Muscle of back (tissue), 11 donors: ENCODE measurements around the gene SEPTIN5. TPM values are rescaled to one million over a fixed set of nuclear protein-coding genes. Genes with fewer than 3 reads are reported as not detected.
"Not testable (repeated sequence)": the region's sequence is repeated elsewhere in the genome, so short reads cannot be mapped to it uniquely, and the experiment has no call there.

Experiments
- DNase-seq, 3 donors: peaks; one replicate each; pipeline versions ENCODE4 v3.0.0 to v3.0.0-alpha.2; 2013
- polyA plus RNA-seq, 10 donors: library from polyadenylated mRNA; unstranded; fragments of 120-200 nt; gene quantifications; one replicate each; pipeline ENCODE4 v1.2.1, GENCODE V29; 2013; ENCODE audit not compliant: insufficient read length in 10 of 10

Gene SEPTIN5
- polyA plus RNA-seq, 10 donors, result 83.2 to 122 (median 105) TPM

DNA sequence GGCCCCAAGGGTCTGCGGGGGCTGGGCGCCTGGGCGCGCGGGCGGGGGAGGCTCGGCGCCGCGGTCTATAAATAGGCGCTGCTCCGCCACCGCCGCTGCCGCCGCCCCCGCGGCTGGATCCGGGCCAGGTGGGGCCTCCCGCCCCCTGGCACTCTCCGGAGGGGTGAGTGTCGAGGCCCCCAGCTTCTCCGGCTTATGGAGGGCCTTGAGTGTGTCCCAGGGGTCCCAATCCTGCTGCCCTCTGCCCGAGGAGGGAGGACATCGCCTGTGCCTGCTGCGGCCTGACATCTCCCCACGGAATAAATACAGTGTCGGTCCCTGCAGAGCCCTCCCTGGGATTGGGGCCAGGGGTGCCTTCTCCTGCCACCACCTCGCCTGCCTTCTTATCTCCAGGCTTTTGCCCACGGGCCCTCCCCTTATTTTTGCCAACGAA lies 4.8 kb downstream of the SEPTIN5 start:
- peak in 1 of 3 donors; percentile 58 for DNase-seq

DNA sequence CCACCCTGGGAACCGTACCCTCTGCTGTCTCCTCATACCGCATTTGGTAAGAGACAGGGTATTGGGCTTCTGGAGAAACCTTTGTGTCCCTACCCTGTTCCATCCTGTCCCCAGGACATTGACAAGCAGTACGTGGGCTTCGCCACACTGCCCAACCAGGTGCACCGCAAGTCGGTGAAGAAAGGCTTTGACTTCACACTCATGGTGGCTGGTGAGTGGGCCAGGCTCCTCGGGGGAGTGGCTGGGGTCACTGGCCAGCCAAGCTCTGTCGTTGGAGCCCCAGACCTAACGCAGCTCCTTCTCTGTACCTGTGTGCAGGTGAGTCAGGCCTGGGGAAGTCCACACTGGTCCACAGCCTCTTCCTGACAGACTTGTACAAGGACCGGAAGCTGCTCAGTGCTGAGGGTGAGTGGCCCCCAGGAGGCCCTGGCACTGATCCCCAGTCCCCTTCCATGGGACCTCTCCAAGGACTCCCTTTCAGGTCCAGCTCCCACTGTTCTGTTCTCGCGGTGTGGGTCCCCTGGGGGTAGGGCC lies 5.3 kb downstream of the SEPTIN5 start:
- DNase-seq, result no peak

DNA sequence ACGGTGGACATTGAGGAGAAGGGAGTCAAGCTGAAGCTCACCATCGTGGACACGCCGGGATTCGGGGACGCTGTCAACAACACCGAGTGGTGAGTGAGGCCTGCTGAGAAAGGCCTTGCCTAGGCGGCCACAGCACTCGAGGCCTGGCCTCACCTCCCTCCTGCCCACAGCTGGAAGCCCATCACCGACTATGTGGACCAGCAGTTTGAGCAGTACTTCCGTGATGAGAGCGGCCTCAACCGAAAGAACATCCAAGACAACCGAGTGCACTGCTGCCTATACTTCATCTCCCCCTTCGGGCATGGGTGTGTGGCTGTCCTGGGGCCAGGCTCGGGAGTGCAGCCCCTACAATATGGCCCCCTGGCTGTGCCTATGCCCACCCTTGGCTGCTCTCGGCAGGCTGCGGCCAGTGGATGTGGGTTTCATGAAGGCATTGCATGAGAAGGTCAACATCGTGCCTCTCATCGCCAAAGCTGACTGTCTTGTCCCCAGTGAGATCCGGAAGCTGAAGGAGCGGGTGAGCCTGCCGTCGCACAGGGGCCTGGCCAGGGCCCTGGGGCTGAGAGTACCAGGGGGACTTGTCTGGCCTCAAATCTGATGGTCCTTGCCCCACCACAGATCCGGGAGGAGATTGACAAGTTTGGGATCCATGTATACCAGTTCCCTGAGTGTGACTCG lies 6.0 kb downstream of the SEPTIN5 start:
- no peak for DNase-seq

DNA sequence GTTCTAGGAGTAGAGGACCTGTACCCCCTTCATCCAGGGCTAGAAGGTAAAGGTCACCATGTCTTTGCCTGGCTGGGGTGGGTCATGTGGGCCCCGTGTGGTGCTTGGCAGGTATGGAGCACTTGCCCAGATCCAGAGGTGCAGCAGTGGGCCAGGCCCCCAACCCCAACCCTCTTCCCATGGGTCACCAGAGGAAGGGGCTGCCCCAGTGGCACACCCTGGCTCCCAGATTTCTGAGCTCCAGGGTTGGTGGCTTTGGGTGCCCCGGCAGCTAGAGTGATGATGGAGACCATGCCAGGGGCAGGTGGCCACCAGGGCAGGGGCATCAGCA lies 6.7 kb downstream of the SEPTIN5 start:
- no peak for DNase-seq

DNA sequence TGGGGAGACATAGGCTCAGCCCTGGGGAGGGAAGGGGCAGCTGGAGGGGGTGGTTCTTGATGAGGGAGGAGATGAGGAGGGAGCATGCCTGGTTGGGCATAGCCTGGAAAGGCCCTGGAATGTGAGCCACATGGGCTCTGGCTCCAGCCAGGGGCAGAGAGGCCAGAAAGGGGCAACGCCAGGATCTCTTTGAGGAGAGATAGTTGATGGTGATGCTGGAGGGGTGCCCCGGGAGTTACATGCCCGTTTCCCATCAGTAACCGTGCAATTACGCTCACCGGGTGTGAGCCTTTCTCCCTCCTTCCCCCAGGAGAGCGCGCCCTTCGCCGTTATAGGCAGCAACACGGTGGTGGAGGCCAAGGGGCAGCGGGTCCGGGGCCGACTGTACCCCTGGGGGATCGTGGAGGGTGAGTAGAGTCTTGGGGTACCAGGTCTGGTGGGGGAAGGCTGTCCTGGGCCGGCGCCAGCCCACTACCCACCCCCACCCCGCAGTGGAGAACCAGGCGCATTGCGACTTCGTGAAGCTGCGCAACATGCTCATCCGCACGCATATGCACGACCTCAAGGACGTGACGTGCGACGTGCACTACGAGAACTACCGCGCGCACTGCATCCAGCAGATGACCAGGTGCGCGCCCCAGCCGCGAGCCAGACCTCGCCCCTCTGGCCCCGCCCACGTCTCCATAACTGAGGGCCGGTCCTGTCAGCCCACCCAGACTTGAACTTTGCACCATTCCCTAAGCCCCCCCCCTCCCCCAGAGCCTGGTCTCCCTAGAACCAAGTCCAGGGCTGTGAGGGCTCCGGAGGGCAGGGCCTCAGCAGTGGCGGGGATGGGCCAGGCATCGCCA lies 7.3 kb downstream of the SEPTIN5 start:
- no peak for DNase-seq

DNA sequence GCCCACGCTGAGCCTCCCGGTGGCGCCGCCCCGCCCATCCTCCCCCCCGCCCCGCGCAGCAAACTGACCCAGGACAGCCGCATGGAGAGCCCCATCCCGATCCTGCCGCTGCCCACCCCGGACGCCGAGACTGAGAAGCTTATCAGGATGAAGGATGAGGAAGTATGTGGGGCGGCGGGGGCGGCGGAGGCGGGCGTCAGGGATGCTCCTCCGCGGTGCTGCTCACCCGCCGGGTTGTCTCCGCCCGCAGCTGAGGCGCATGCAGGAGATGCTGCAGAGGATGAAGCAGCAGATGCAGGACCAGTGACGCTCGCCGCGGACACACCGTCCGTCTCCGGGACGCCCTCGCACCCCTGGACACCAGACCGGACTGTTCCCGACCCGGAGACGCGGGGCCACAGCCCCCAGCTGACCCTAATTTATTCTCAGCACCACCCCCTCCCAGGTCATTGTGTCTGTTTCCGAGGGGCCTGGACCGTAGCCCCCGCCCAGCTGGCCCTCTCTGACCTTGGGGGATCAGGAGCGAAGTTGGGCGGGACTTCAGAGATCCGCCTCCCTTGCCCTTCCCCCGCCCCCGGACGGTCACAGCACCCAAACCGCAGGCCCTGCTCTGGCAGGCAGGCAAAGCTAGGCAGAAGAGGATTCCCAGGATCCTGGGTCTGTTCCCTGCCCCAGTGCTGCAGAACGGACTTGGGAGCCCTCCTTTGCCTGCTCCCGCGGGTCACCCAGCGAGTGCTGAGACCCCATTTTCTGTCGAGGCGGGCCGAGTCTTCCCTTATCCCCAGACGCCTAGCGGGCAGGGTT lies 8.1 kb downstream of the SEPTIN5 start:
- DNase-seq, result no peak

DNA sequence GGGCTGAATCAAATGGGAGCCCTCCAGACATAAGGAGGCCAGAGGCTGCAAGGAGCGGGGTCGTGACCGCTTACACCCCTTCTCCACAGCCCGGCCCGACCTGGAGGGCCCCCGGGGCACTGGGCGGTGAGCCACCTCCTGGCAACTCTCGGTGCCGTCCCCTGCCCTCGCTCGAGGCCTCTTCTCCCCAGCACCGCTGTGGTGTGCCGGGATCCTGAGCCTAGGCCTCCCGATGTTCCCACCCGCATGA lies 8.6 kb downstream of the SEPTIN5 start:
- DNase-seq, result no peak

DNA sequence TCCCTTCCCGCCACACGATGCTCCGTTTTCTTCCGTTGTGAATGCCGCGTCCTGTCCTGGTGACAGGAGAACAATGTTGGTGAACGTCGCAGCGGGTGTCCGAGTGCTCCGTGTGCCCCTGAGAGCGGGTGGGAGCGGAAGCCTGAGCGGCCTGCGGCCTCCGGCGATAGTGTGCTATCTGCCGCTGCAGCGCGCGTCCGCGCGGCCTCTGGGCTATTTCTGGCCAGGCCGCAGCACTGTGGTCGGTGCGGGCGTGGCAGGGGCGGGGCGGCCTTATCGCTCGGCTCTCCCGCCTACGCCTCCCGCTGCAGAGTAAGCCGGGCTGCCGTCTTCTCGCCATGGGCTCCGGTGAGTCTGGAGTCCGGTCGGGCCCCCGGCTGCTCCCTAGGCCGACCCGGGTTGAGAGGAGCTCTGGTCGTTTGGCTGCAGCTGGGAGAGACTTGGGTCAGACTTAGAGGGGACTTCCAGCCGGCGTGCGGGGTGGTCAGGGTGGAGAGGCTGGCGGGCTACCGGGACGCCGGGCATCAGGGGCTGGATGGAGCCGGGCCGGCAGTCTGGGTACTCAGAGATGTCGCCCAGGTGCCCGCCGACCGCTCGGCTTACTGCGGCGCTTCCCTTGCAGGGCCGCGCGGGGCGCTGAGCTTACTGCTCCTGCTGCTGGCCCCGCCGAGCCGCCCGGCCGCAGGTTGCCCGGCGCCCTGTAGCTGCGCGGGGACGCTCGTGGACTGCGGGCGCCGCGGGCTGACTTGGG lies 9.1 kb downstream of the SEPTIN5 start, which contains the start of gene GP1BB:
GP1BB (plus strand) TSS at position 308 of the 751 bp plus-strand sequence; CDS start at position 339, 31 bp downstream.
- DNase-seq, result peak in 1 of 3 donors; percentile 55

DNA sequence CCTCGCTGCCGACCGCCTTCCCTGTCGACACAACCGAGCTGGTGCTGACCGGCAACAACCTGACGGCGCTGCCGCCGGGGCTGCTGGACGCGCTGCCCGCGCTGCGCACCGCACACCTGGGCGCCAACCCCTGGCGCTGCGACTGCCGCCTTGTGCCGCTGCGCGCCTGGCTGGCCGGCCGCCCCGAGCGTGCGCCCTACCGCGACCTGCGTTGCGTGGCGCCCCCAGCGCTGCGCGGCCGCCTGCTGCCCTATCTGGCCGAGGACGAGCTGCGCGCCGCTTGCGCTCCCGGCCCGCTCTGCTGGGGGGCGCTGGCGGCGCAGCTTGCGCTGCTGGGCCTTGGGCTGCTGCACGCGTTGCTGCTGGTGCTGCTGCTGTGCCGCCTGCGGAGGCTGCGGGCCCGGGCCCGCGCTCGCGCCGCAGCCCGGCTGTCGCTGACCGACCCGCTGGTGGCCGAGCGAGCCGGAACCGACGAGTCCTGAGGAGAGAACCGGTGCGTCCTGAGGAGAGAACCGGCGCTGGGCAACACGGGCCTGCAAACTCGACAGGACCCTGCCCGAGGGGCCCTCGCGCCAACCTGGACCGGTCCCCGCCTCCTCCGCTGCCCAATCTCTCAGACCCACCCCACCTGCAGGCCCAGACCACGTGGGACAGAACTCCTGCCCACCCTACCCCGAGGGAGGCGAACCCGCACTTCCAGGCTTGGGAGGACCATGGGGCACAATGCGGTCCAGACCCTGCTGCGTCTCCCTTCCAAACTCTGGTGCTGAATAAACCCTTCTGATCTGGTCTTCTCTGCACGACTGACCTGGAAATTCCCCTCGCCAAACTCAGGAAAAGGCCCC lies 9.9 kb downstream of the SEPTIN5 start:
- no peak for DNase-seq

DNA sequence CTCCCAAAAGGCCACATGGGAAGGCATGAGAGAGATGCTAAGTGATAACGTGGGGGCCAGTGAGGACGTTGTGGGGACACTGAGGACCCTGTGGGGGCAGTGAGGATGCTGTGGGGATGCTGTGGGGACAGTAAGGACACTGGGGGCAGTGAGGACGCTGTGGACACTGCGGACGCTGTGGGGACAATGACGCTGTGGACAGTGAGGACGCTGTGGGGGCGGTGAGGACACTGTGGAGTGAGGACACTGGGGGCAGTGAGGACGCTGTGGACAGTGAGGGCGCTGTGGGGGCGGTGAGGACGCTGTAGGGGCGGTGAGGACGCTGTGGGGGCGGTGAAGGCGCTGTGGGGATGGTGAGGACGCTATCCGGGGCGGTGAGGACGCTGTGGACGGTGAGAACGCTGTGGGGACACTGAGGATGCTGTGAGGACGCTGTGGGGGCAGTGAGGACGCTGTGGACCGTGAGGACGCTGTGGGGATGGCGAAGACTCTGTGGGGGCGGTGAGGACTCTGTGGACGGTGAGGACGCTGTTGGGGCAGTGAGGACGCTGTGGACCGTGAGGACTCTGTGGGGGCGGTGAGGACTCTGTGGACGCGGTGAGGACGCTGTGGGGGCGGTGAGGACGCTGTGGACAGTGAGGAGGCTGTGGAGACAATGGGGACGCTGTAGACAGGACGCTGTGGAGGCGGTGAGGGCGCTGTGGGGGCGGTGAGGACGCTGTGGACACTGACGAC lies 10.8 kb downstream of the SEPTIN5 start:
- DNase-seq, result no peak

DNA sequence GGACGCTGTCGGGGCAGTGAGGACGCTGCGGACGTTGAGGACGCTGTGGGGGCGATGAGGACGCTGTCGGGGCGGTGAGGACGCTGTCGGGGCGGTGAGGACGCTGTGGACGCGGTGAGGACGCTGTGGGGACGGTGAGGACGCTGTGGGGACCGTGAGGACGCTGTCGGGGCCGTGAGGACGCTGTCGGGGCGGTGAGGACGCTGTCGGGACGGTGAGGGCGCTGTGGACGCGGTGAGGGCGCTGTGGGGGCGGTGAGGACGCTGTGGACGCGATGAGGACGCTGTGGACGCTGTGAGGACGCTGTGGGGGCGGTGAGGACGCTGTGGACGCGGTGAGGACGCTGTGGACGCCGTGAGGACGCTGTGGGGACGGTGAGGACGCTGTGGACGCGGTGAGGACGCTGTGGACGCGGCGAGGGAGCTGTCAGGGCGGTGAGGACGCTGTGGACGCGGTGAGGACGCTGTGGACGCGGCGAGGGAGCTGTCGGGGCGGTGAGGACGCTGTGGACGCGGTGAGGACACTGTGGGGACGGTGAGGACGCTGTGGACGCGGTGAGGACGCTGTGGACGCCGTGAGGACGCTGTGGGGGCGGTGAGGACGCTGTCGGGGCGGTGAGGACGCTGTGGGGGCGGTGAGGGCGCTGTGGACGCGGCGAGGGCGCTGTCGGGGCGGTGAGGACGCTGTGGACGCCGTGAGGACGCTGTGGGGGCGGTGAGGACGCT lies 11.9 kb downstream of the SEPTIN5 start:
- DNase-seq, result not testable (repeated sequence)

DNA sequence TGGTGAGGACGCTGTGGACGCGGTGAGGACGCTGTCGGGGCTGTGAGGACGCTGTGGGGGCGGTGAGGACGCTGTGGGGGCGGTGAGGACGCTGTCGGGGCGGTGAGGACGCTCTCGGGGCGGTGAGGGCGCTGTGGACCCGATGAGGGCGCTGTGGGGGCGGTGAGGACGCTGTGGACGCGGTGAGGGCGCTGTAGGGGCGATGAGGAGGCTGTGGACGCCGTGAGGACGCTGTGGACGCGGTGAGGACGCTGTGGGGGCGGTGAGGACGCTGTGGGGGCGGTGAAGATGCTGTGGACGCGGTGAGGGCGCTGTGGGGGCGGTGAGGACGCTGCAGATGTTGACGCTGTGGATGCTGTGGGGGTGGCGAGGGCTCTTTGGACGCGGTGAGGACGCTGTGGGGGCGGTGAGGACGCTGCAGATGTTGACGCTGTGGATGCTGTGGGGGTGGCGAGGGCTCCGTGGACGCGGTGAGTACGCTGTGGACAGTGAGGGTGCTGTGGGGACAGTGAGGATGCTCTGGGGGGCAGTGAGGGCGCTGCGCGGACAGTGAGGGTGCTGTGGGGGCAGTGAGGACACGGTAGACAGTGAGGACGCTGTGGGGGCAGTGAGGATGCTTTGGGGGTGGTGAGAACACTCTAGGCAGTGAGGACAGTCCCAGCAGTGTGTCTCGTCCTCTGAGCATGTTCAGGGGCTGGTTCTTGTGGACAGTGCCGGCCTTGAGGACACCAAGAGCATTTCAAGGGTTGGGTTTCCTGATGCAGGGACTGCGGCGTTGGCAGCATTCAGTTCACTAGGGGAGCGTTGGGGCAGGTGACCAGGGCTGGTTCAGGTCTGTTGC lies 13.2 kb downstream of the SEPTIN5 start:
- no peak for DNase-seq

DNA sequence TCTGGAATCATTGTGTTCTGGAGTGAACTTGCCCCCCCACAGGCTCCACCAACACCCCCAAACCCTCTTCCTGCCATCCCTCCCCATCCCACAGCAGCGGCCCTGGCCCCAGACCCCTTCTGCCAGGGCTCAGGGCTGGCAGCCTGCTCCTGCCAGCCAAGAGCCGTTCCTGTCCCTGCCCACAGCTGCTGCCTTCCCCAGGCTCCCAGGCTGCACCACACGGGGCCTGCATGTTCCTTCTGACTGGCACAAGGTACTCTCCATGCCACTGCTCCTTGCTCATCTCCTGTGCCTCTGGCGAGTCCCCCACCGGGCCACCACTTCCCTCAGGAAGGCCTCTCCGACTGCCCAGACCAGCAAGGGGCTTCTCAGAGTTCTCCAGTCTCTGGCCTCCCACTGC lies 14.0 kb downstream of the SEPTIN5 start:
- no peak for DNase-seq

DNA sequence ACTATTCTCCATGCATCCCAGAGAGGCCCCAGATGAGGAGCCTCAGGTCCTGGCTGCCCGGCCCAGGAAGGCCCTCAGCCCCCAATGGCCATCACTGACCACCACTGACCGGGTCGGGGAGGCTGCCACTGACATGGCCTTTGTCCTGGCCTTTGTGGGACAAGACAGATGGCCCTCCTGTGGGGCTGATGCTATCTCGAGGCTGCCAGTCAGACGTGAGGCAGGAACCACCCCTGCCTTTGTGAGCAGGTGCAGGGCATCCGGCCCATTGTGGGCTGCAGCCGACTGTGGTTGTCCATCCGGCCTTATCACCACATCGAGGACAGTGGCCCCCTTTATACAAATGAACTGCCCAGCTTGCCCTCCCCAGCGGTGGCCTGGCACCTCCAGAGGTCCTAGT lies 14.5 kb downstream of the SEPTIN5 start:
- DNase-seq, result no peak

DNA sequence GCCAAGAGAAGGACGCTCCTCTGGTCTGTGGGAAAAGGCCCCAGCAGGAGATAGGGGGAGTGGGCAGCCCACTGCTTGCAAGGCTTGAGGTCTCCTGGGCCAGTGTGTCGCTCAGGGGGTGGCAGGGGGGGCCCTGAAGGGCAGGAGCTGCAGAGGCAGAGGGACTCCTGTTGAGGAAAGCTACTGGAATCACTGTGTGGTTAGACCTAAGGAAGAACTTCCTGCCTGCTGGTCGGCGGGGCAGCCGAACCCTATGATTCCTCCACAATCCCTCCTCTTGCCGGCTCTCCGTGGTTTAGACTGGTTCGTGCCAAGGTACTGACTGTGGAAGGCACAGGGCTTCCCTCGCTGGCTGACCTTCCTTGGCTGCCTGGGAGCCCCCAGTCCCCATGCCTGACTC lies 15.2 kb downstream of the SEPTIN5 start:
- DNase-seq, result no peak

DNA sequence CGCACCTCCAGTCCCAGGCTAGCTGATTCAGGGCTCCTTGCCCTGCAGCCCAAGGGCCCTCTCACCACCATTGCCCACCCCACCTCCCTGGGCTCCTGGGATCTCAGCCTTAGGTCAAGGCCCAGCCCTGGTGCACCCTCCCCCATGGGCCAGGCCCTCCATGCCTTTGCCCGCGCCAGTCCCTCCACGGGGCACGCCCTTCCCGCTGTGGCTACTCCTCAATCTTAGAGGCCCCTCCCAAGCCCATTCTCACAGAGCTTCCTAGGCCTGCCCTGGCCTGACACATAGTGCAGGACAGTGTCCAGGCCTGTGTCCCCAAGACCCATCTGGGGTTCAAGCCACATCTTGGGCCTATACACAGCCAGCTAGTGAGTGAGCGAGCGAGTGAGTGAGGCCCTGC lies 15.9 kb downstream of the SEPTIN5 start:
- no peak for DNase-seq

DNA sequence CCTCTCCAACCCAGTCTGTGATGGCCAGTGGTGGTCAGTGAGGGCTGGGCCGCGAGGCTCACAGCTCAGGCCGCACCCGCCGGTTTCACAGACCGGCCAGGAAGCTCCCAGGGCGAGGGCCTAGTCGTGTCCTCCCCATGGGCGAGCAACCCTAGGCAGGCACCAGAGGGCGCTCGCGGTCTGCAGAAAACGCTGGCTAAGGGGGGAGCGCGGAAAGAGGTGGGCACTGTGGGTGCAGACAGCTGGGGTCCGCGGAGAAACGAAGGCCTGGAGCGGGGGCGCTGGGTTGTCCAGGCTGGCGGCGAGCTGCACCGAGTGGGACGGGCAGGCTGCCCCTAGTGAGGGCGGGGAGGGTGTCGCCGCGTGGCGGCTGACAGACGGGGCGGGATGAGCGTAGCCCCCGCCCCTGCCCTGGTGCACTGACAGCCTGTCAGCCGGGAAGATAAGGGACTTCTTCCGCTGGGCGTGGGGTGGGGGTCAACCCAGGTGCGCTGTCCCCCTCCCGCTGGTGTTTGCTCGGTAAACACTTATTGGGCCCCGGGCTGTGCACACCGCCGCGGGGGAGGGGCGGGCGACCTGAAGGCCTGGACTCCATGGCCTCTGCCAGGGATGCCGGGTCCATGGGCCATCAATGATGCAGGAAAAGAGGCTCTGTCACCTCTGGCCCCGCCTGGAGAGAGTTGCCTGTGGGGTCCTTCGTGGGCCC lies 16.5 kb downstream of the SEPTIN5 start:
- peak; percentile 78 to 94 (median 87) for DNase-seq
